CD4-positive, alpha-beta T cell (primary cell): ENCODE results near the gene DOCK2. TPM values are rescaled to one million over a fixed set of nuclear protein-coding genes. Genes with fewer than 3 reads are reported as not detected.

Source experiments
- ATAC-seq: fragments of 200-7000 bp; cut with Tn5 transposase; one replicate; pipeline ENCODE4 v1.10.0; 2022; ENCODE audit warnings: mild to moderate bottlenecking; ENCODE audit not compliant: poor library complexity
- CTCF ChIA-PET: fragments of 350-600 bp; sonication (Branson Sonifier 250); formaldehyde crosslinking; loops from one replicate; lab custom pipeline; 2021; ENCODE audit warnings: antibody characterized with exemption, inconsistent platforms; lab: Charles Lee
- POLR2A ChIA-PET: fragments of 350-600 bp; sonication (Branson Sonifier 250); formaldehyde crosslinking; loops from one replicate; lab custom pipeline; 2021; ENCODE audit warnings: antibody characterized with exemption, inconsistent platforms; lab: Charles Lee
- DNase-seq, 14 experiments: peaks; one replicate each; pipeline ENCODE4 v3.0.0-alpha.2; 2013 to 2020; ENCODE audit warnings: mixed read lengths in 2 of 14
- H3K27ac ChIP-seq, 2 donors: one replicate each; pipeline versions ENCODE4 v1.5.1 to v1.7.0; 2013; ENCODE audit warnings: low read length in 2 of 2, low read depth in 1 of 2, mild to moderate bottlenecking in 1 of 2
- H3K27me3 ChIP-seq, 2 experiments: 1 replicate in 1 of 2; 2 replicates in 1 of 2; pipeline versions ENCODE4 v1.6.1 to v1.7.0; 2013; ENCODE audit warnings: low read length in 2 of 2, control low read depth in 1 of 2, mild to moderate bottlenecking in 1 of 2, moderate library complexity in 1 of 2; ENCODE audit not compliant: insufficient read depth in 2 of 2, control insufficient read depth in 1 of 2
- H3K36me3 ChIP-seq: one replicate; pipeline ENCODE4 v1.6.1; 2013; ENCODE audit warnings: low read length, control low read depth; ENCODE audit not compliant: insufficient read depth
- H3K4me1 ChIP-seq: one replicate; pipeline ENCODE4 v1.6.1; 2013; ENCODE audit warnings: low read length, control low read depth; ENCODE audit not compliant: insufficient read depth
- H3K4me3 ChIP-seq: one replicate; pipeline ENCODE4 v1.5.1; 2013; ENCODE audit warnings: mild to moderate bottlenecking, low read length, moderate library complexity
- H3K9me3 ChIP-seq, 2 experiments: 1 replicate in 1 of 2; 2 replicates in 1 of 2; pipeline versions ENCODE4 v1.6.1 to v1.7.0; 2013; ENCODE audit warnings: low read length in 2 of 2, mild to moderate bottlenecking in 2 of 2, control low read depth in 1 of 2, moderate library complexity in 1 of 2; ENCODE audit not compliant: control insufficient read depth in 1 of 2, insufficient read depth in 1 of 2
- H3K27ac Mint-ChIP-seq: one replicate; pipeline ENCODE4 v1.8.0; 2020; ENCODE audit warnings: mixed read lengths
- H3K27me3 Mint-ChIP-seq: one replicate; pipeline ENCODE4 v1.8.0; 2021; ENCODE audit warnings: mixed read lengths
- H3K36me3 Mint-ChIP-seq: one replicate; pipeline ENCODE4 v1.8.0; 2021; ENCODE audit warnings: low read depth, mixed read lengths
- H3K4me1 Mint-ChIP-seq: one replicate; pipeline ENCODE4 v1.8.0; 2021; ENCODE audit warnings: low read depth, mixed read lengths
- H3K4me3 Mint-ChIP-seq: one replicate; pipeline ENCODE4 v1.8.0; 2020; ENCODE audit warnings: mild to moderate bottlenecking, mixed read lengths
- H3K9me3 Mint-ChIP-seq: one replicate; pipeline ENCODE4 v1.8.0; 2020; ENCODE audit warnings: mixed read lengths
- CTCF ChIP-seq: fragments of 200-600 bp; IDR thresholded peaks from one replicate; pipeline ENCODE4 v1.8.0; 2022; ENCODE audit warnings: antibody characterized with exemption, mild to moderate bottlenecking
- intact Hi-C, 2 experiments: fragments of 100-400 bp; cut with DNase I in 1 of 2; cut with micrococcal nuclease in 1 of 2; formaldehyde crosslinking; loops; one replicate each; pipeline versions ENCODE4 v1.15.1 to v1.9.0; 2023 to 2025; cut with DNase I, micrococcal nuclease
- total RNA-seq, 174 experiments: library from RNA in 2 of 174; stranded (reverse) in 2 of 174; gene quantifications; one replicate each; pipeline ENCODE4 v1.2.3 and lab custom pipeline; 2021 to 2026

Gene DOCK2
- total RNA-seq, 2 experiments from 2014 or later: 220 to 229 TPM

DNA sequence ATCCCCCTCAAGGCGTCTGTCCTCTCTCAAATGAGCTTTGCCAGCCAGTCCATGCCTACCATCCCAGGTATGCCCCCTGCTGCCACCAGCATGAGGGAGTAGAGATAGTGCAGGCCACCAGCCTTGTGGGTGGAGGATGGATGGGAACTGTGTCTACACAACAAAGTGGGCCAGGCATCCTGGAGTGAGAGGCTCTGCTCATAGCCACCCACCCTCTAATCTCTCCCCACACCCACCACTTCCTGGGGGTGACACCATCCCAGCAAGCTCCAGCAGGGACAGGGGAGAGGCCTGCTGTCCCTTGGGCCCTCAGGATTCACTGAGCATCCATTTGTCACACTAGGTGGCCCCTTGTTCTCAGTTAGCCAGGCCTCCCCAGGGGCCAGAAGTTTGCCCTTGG lies 443.1 kb downstream of the DOCK2 start:
- Histone ChIP-seq H3K9me3 (no peaks in the 10 kb centered on the region), H3K4me1 (no peaks in the 10 kb centered on the region), H3K27me3 (no peaks in the 10 kb centered on the region), H3K36me3 (peaks cover 98% of the 10 kb centered on the region), H3K4me3 (no peak overlapping the region), H3K27ac (no peak overlapping the region)
- H3K27ac Mint-ChIP-seq: no peak overlapping the region
- DNase-seq (no peak), ATAC-seq (no peak)
- H3K27me3 Mint-ChIP-seq: no peaks in the 10 kb centered on the region
- H3K4me1 Mint-ChIP-seq: no peaks in the 10 kb centered on the region
- no peaks in the 10 kb centered on the region for H3K9me3 Mint-ChIP-seq
- TF ChIP-seq CTCF: no peak
- intact Hi-C loops: no loop called here
- peaks cover 99% of the 10 kb centered on the region for H3K36me3 Mint-ChIP-seq
- ChIA-PET CTCF (no interaction called here), POLR2A (no interaction called here)
- H3K4me3 Mint-ChIP-seq: no peak overlapping the region

- H3K27me3 ChIP-seq: no peaks in the 10 kb centered on the region
- no peak for TF ChIP-seq CTCF
- no peak for ATAC-seq
- no peaks in the 10 kb centered on the region for H3K4me1 Mint-ChIP-seq
- peaks cover 99% of the 10 kb centered on the region for H3K36me3 Mint-ChIP-seq
- CTCF ChIA-PET: no interaction called here
- no peak for DNase-seq
- peaks cover 99% of the 10 kb centered on the region for H3K36me3 ChIP-seq
- POLR2A ChIA-PET: no interaction called here
- no peak overlapping the region for H3K4me3 Mint-ChIP-seq
- no peak overlapping the region for H3K27ac Mint-ChIP-seq
- H3K4me1 ChIP-seq: no peaks in the 10 kb centered on the region
- H3K27ac ChIP-seq: no peak overlapping the region
- no peak overlapping the region for H3K4me3 ChIP-seq
- H3K9me3 Mint-ChIP-seq: no peaks in the 10 kb centered on the region
- H3K9me3 ChIP-seq: no peaks in the 10 kb centered on the region
- intact Hi-C loops: no loop called here
- H3K27me3 Mint-ChIP-seq: no peaks in the 10 kb centered on the region
Observed at GRCh38 chr5:170080786-170081445, 443.8 kb downstream of the DOCK2 start.

GRCh38 chr5:170081616-170082015 lies 444.5 kb downstream of the DOCK2 start:
- intact Hi-C loops: no loop called here
- Histone ChIP-seq H3K4me1 (no peaks in the 10 kb centered on the region), H3K27me3 (no peaks in the 10 kb centered on the region), H3K9me3 (no peaks in the 10 kb centered on the region), H3K27ac (no peak overlapping the region), H3K36me3 (peaks cover 96% of the 10 kb centered on the region), H3K4me3 (no peak overlapping the region)
- DNase-seq (no peak), ATAC-seq (no peak)
- peaks cover 96% of the 10 kb centered on the region for H3K36me3 Mint-ChIP-seq
- TF ChIP-seq CTCF: no peak
- CTCF ChIA-PET: no interaction called here
- H3K27ac Mint-ChIP-seq: no peak overlapping the region
- H3K4me3 Mint-ChIP-seq: no peak overlapping the region
- no peaks in the 10 kb centered on the region for H3K9me3 Mint-ChIP-seq
- no peaks in the 10 kb centered on the region for H3K27me3 Mint-ChIP-seq
- POLR2A ChIA-PET: no interaction called here
- H3K4me1 Mint-ChIP-seq: no peaks in the 10 kb centered on the region
